GM23338 (cell line): ENCODE measurements around the gene ERMARD. TPM values are rescaled to one million over a fixed set of nuclear protein-coding genes. Genes with fewer than 3 reads are reported as not detected.

ENCODE experiments used
- ATAC-seq: fragments of 200-7000 bp; cut with Tn5 transposase; 3 replicates; pipeline ENCODE4 v1.9.1; 2020
- DNase-seq: peaks from one replicate; pipeline ENCODE4 v3.0.0-alpha.2; 2015; ENCODE audit warnings: low spot score
- H2AFZ ChIP-seq: fragments of 200-600 bp; sonication (generic); 2 replicates; pipeline ENCODE4 v1.8.0; 2016; ENCODE audit warnings: antibody characterized with exemption, mild to moderate bottlenecking, moderate library complexity
- H3F3A ChIP-seq: fragments of 200-600 bp; sonication (generic); replicated peaks from 2 replicates; pipeline ENCODE4 v1.8.0; 2017; ENCODE audit warnings: antibody characterized with exemption, mixed run types, low read depth
- H3K27ac ChIP-seq: fragments of 200-600 bp; sonication (generic); 2 replicates; pipeline ENCODE4 v1.6.1; 2016; ENCODE audit warnings: low read depth
- H3K27me3 ChIP-seq: fragments of 200-600 bp; sonication (generic); 2 replicates; pipeline ENCODE4 v1.8.0; 2016; ENCODE audit warnings: mild to moderate bottlenecking, mixed run types, moderate library complexity; ENCODE audit not compliant: insufficient read depth
- H3K36me3 ChIP-seq: fragments of 200-600 bp; sonication (generic); 2 replicates; pipeline ENCODE4 v1.8.0; 2016; ENCODE audit warnings: mild to moderate bottlenecking; ENCODE audit not compliant: insufficient read depth
- H3K4me1 ChIP-seq: fragments of 200-600 bp; sonication (generic); 2 replicates; pipeline ENCODE4 v1.8.0; 2016; ENCODE audit warnings: mild to moderate bottlenecking, moderate library complexity; ENCODE audit not compliant: insufficient read depth
- H3K4me2 ChIP-seq: fragments of 200-600 bp; sonication (generic); 2 replicates; pipeline ENCODE4 v1.7.1; 2017; ENCODE audit warnings: mixed run types
- H3K4me3 ChIP-seq: fragments of 200-600 bp; sonication (generic); 2 replicates; pipeline ENCODE4 v1.6.1; 2016; ENCODE audit warnings: mixed run types
- H3K79me2 ChIP-seq: fragments of 200-600 bp; sonication (generic); replicated peaks from 2 replicates; pipeline ENCODE4 v1.8.0; 2017; ENCODE audit warnings: mild to moderate bottlenecking; ENCODE audit not compliant: insufficient read depth
- H3K9me2 ChIP-seq: fragments of 200-600 bp; sonication (generic); 2 replicates; pipeline ENCODE4 v1.8.0; 2017; ENCODE audit not compliant: insufficient read depth
- H4K20me1 ChIP-seq: fragments of 200-600 bp; sonication (generic); replicated peaks from 2 replicates; pipeline ENCODE4 v1.8.0; 2017; ENCODE audit warnings: mild to moderate bottlenecking; ENCODE audit not compliant: insufficient read depth
- H3K27ac Mint-ChIP-seq: 2 replicates; pipeline ENCODE4 v1.8.0; 2020; ENCODE audit warnings: inconsistent platforms, mild to moderate bottlenecking, moderate library complexity, mixed read lengths
- H3K27me3 Mint-ChIP-seq: 3 replicates; pipeline ENCODE4 v1.8.0; 2022; ENCODE audit warnings: low read depth, mild to moderate bottlenecking, moderate library complexity, mixed read lengths, inconsistent platforms; ENCODE audit not compliant: insufficient read depth, poor library complexity
- H3K36me3 Mint-ChIP-seq: 3 replicates; pipeline ENCODE4 v1.8.0; 2021; ENCODE audit warnings: low read depth, mild to moderate bottlenecking, inconsistent platforms, moderate library complexity, mixed read lengths
- H3K4me1 Mint-ChIP-seq: 3 replicates; pipeline ENCODE4 v1.8.0; 2020; ENCODE audit warnings: mild to moderate bottlenecking, inconsistent platforms, mixed read lengths
- H3K4me3 Mint-ChIP-seq: 3 replicates; pipeline ENCODE4 v1.8.0; 2021; ENCODE audit warnings: moderate library complexity, mild to moderate bottlenecking, inconsistent platforms, mixed read lengths
- H3K9me3 Mint-ChIP-seq: 3 replicates; pipeline ENCODE4 v1.8.0; 2020; ENCODE audit warnings: moderate library complexity, mild to moderate bottlenecking, inconsistent platforms, mixed read lengths
- EZH2 ChIP-seq: fragments of 200-600 bp; sonication (generic); IDR thresholded peaks from one replicate; pipeline ENCODE4 v1.8.0; 2017; ENCODE audit warnings: antibody characterized with exemption, mild to moderate bottlenecking, low read depth; ENCODE audit not compliant: unreplicated experiment
- EZH2phosphoT487 ChIP-seq: fragments of 200-600 bp; sonication (generic); IDR thresholded peaks from one replicate; pipeline ENCODE4 v1.8.1; 2018; ENCODE audit warnings: antibody characterized with exemption; ENCODE audit not compliant: unreplicated experiment
- NANOG ChIP-seq: IDR thresholded peaks from 2 replicates; pipeline ENCODE4 v1.6.1; 2016; ENCODE audit warnings: antibody characterized with exemption, borderline replicate concordance
- POLR2AphosphoS5 ChIP-seq: IDR thresholded peaks from 2 replicates; pipeline ENCODE4 v1.6.1; 2016; ENCODE audit warnings: antibody characterized with exemption, low read depth
- REST ChIP-seq: IDR thresholded peaks from one replicate; pipeline ENCODE4 v1.6.1; 2018; ENCODE audit warnings: antibody characterized with exemption; ENCODE audit not compliant: unreplicated experiment
- STAT1 ChIP-seq: IDR thresholded peaks from one replicate; pipeline ENCODE4 v1.6.1; 2016; ENCODE audit warnings: antibody characterized with exemption; ENCODE audit not compliant: unreplicated experiment
- ZNF114 ChIP-seq: fragments of 250-450 bp; sonication (Bioruptor Pico); IDR thresholded peaks from 2 replicates; pipeline ENCODE4 v1.5.0; 2020; ENCODE audit warnings: mild to moderate bottlenecking, moderate library complexity
- polyA plus RNA-seq: library from polyadenylated mRNA; unstranded; fragments of >200 nt; fragmentation: Nextera tagmentation; extraction: Ambion mirVana; gene quantifications from 2 replicates; pipeline ENCODE4 v1.2.1, GENCODE V29; 2016
- total RNA-seq: library from RNA; depleted of rRNA; stranded (reverse); fragments of >200 nt; shearing (Covaris generic); gene quantifications from 2 replicates; pipeline ENCODE4 v1.2.3, GENCODE V29; 2014
- TF ChIP-seq, protein P1 (sequence below): IDR thresholded peaks from 2 replicates; pipeline ENCODE4 v1.6.1; 2016; ENCODE audit warnings: antibody characterized with exemption

Gene ERMARD
- total and polyA plus RNA-seq, 2 experiments from 2014 or later = 7.6 to 8.6 TPM

GRCh38 chr6:169807229-169807628 is 55.8 kb downstream of the ERMARD start (continued):
- TF ChIP-seq STAT1 = no peak

- DNase-seq = no peak
- H3K27ac Mint-ChIP-seq = no peak overlapping the region
- H3K4me3 Mint-ChIP-seq = no peak overlapping the region
Measured at GRCh38 chr6:169807699-169808607, 56.5 kb downstream of the ERMARD start.

More at GRCh38 chr6:169807699-169808607, 56.5 kb downstream of the ERMARD start:
- Mint-ChIP-seq H3K4me1 (peaks cover 9% of the 10 kb centered on the region), H3K9me3 (no peaks in the 10 kb centered on the region; the same call in 1 of the 3 replicates), H3K36me3 (no peaks in the 10 kb centered on the region; the same call in 2 of the 3 replicates), H3K27me3 (peaks cover 26% of the 10 kb centered on the region)
- Histone ChIP-seq H3F3A (no peaks in the 10 kb centered on the region), H3K4me3 (no peak overlapping the region), H4K20me1 (no peaks in the 10 kb centered on the region), H3K4me1 (peaks cover 7% of the 10 kb centered on the region; the same call in 1 of the 2 replicates), H3K36me3 (no peaks in the 10 kb centered on the region), H3K27ac (no peak overlapping the region), H2AFZ (no peak overlapping the region), H3K4me2 (no peak overlapping the region), H3K27me3 (no peaks in the 10 kb centered on the region), H3K9me2 (no peaks in the 10 kb centered on the region), H3K79me2 (no peaks in the 10 kb centered on the region)
- ATAC-seq = no peak
- no peak for TF ChIP-seq EZH2phosphoT487
- TF ChIP-seq, protein P1, sequence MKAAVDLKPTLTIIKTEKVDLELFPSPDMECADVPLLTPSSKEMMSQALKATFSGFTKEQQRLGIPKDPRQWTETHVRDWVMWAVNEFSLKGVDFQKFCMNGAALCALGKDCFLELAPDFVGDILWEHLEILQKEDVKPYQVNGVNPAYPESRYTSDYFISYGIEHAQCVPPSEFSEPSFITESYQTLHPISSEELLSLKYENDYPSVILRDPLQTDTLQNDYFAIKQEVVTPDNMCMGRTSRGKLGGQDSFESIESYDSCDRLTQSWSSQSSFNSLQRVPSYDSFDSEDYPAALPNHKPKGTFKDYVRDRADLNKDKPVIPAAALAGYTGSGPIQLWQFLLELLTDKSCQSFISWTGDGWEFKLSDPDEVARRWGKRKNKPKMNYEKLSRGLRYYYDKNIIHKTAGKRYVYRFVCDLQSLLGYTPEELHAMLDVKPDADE = no peak
- TF ChIP-seq EZH2 = no peak
- no peak for TF ChIP-seq REST
- no peak for TF ChIP-seq POLR2AphosphoS5
- TF ChIP-seq NANOG = no peak
- no peak for TF ChIP-seq STAT1
- TF ChIP-seq ZNF114 (CRISPR knock-in tag) = no peak
